OCI-LY7 (cell line): ENCODE measurements around the gene SLC25A25.

ENCODE experiments used
- EZH2phosphoT487 ChIP-seq: fragments of 200-600 bp; sonication (generic); IDR thresholded peaks from 2 replicates; pipeline ENCODE4 v1.6.1; 2018; ENCODE audit warnings: low read depth, borderline replicate concordance, mild to moderate bottlenecking, mixed run types, antibody characterized with exemption, low read length, moderate library complexity, mixed read lengths
- TF ChIP-seq, protein P1 (sequence below): fragments of 200-600 bp; sonication (generic); conservative IDR thresholded peaks from 2 replicates; pipeline ENCODE4 v1.5.1; 2014; ENCODE audit warnings: mild to moderate bottlenecking, antibody characterized with exemption, low read length, moderate library complexity, mixed read lengths

DNA sequence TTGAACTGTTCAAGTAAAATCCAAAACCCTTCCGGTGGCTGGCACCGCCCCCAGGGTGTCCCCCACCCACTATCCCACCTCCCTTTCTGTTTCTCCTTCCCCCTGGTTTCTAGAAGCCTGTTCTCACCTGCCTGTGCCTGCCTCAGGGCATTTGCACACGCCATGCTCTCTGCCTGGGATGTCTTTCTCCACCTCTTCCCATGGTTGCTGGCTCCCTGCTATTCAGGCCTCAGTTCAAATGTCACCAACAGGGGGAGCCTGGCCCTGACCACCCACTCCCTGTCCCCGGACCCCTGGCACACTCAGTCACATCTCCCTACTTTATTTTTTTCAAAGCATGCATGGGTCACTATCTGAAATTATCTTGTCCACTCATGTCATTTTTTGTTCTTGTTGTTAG lies 47.3 kb upstream of the SLC25A25 start:
- TF ChIP-seq, protein P1, sequence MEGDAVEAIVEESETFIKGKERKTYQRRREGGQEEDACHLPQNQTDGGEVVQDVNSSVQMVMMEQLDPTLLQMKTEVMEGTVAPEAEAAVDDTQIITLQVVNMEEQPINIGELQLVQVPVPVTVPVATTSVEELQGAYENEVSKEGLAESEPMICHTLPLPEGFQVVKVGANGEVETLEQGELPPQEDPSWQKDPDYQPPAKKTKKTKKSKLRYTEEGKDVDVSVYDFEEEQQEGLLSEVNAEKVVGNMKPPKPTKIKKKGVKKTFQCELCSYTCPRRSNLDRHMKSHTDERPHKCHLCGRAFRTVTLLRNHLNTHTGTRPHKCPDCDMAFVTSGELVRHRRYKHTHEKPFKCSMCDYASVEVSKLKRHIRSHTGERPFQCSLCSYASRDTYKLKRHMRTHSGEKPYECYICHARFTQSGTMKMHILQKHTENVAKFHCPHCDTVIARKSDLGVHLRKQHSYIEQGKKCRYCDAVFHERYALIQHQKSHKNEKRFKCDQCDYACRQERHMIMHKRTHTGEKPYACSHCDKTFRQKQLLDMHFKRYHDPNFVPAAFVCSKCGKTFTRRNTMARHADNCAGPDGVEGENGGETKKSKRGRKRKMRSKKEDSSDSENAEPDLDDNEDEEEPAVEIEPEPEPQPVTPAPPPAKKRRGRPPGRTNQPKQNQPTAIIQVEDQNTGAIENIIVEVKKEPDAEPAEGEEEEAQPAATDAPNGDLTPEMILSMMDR = peak; percentile 75
- TF ChIP-seq EZH2phosphoT487 = no peak
